PC-9 (cell line): ENCODE data around the gene STRIT1. TPM values are rescaled to one million over a fixed set of nuclear protein-coding genes. Genes with fewer than 3 reads are reported as not detected.

Source experiments
- BruUV-seq: library from RNA; stranded (reverse); fragments of 400-500 nt; replicated peaks from 2 replicates; lab custom pipeline; 2021; lab: Mats Ljungman, UMichigan
- CTCF ChIA-PET: fragments of 300-600 bp; sonication (Branson Sonifier 250); formaldehyde crosslinking; loops from one replicate; lab custom pipeline; 2022; ENCODE audit warnings: antibody characterized with exemption; lab: Charles Lee
- POLR2A ChIA-PET: fragments of 300-600 bp; sonication (Branson Sonifier 250); formaldehyde crosslinking; loops from one replicate; lab custom pipeline; 2022; ENCODE audit warnings: antibody characterized with exemption; ENCODE audit not compliant: unreplicated experiment; lab: Charles Lee
- DNase-seq, 2 experiments: peaks; one replicate each; pipeline versions ENCODE4 v3.0.0 to v3.0.0-alpha.2; 2015 to 2022; ENCODE audit warnings: mixed read lengths in 1 of 2
- H2AFZ ChIP-seq: fragments of 200-600 bp; sonication (generic); 2 replicates; pipeline ENCODE4 v1.8.1; 2017; ENCODE audit warnings: antibody characterized with exemption
- H3F3A ChIP-seq: fragments of 200-600 bp; sonication (generic); 2 replicates; pipeline ENCODE4 v1.8.1; 2017; ENCODE audit warnings: antibody characterized with exemption, mild to moderate bottlenecking, low read depth; ENCODE audit not compliant: insufficient read depth
- H3K27ac ChIP-seq: fragments of 200-600 bp; sonication (generic); 2 replicates; pipeline ENCODE4 v1.6.1; 2016; ENCODE audit warnings: mixed run types
- H3K27me3 ChIP-seq: fragments of 200-600 bp; sonication (generic); 2 replicates; pipeline ENCODE4 v1.6.1; 2016; ENCODE audit warnings: low read depth, mixed run types; ENCODE audit not compliant: insufficient read depth
- H3K36me3 ChIP-seq: fragments of 200-600 bp; sonication (generic); 2 replicates; pipeline ENCODE4 v1.6.1; 2016; ENCODE audit warnings: low read depth, mixed run types
- H3K4me1 ChIP-seq: fragments of 200-600 bp; sonication (generic); replicated peaks from 2 replicates; pipeline ENCODE4 v1.6.1; 2016; ENCODE audit warnings: mixed run types; ENCODE audit not compliant: insufficient read depth
- H3K4me2 ChIP-seq: fragments of 200-600 bp; sonication (generic); 2 replicates; pipeline ENCODE4 v1.6.1; 2017; ENCODE audit warnings: mixed run types
- H3K4me3 ChIP-seq: fragments of 200-600 bp; sonication (generic); 2 replicates; pipeline ENCODE4 v1.6.1; 2016; ENCODE audit warnings: mixed run types
- H3K79me2 ChIP-seq: fragments of 200-600 bp; sonication (generic); 2 replicates; pipeline ENCODE4 v1.6.1; 2017; ENCODE audit warnings: low read depth, mixed run types
- H3K9me2 ChIP-seq: fragments of 200-600 bp; sonication (generic); 2 replicates; pipeline ENCODE4 v1.8.1; 2017; ENCODE audit warnings: mild to moderate bottlenecking; ENCODE audit not compliant: insufficient read depth
- H3K9me3 ChIP-seq: fragments of 200-600 bp; sonication (generic); 2 replicates; pipeline ENCODE4 v1.8.1; 2016; ENCODE audit warnings: low read depth; ENCODE audit not compliant: insufficient read depth
- H4K20me1 ChIP-seq: fragments of 200-600 bp; sonication (generic); 2 replicates; pipeline ENCODE4 v1.8.1; 2017; ENCODE audit not compliant: insufficient read depth
- EZH2 ChIP-seq: fragments of 200-600 bp; sonication (generic); IDR thresholded peaks from 2 replicates; pipeline ENCODE4 v1.8.0; 2017; ENCODE audit warnings: antibody characterized with exemption, low read depth
- intact Hi-C: fragments of 100-400 bp; cut with micrococcal nuclease; formaldehyde crosslinking; loops from one replicate; pipeline ENCODE4 v1.10.0; 2022; ENCODE audit not compliant: unreplicated experiment
- total RNA-seq: library from RNA; stranded (reverse); gene quantifications from 2 replicates; pipeline ENCODE4 v1.2.3, GENCODE V29; 2021
- TF ChIP-seq, protein P1 (sequence below): fragments of 200-600 bp; sonication (generic); conservative IDR thresholded peaks from 2 replicates; pipeline ENCODE4 v1.6.1; 2017; ENCODE audit warnings: mixed run types, antibody characterized with exemption, mild to moderate bottlenecking, moderate library complexity

STRIT1 gene
- total RNA-seq, 1 experiment from 2014 or later, result not detected

DNA sequence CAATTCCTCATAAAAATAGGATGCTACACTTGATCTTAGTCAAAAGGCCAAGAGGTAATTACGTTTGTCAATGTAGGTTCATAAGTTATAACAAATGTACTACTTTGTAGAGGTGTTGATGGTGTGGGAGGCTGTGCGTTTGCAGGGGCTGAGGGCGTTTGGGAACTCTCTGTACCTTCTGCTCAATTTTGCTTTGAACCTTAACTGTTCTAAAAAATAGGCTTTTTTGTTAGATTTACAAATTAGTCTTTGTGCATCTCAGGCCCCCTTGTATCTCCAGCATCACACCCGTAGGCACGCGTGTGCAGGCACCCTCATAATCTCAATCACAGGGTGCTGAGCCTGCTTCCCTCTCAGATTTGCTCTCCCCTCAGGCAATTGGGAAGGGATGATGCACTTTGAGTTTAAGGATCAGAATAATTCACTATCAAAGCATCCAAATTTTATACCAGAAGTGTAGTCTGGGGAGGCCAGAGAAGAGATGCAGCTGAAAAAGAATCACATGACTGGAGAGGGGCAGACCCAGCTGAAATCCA lies 36.1 kb upstream of the STRIT1 start:
- H3F3A ChIP-seq, result no peaks in the 10 kb centered on the region
- no peaks in the 10 kb centered on the region for H3K36me3 ChIP-seq
- H3K27ac ChIP-seq, result no peak overlapping the region
- no peak for TF ChIP-seq EZH2
- TF ChIP-seq, protein P1, sequence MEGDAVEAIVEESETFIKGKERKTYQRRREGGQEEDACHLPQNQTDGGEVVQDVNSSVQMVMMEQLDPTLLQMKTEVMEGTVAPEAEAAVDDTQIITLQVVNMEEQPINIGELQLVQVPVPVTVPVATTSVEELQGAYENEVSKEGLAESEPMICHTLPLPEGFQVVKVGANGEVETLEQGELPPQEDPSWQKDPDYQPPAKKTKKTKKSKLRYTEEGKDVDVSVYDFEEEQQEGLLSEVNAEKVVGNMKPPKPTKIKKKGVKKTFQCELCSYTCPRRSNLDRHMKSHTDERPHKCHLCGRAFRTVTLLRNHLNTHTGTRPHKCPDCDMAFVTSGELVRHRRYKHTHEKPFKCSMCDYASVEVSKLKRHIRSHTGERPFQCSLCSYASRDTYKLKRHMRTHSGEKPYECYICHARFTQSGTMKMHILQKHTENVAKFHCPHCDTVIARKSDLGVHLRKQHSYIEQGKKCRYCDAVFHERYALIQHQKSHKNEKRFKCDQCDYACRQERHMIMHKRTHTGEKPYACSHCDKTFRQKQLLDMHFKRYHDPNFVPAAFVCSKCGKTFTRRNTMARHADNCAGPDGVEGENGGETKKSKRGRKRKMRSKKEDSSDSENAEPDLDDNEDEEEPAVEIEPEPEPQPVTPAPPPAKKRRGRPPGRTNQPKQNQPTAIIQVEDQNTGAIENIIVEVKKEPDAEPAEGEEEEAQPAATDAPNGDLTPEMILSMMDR, result no peak
- no peak for DNase-seq
- H3K79me2 ChIP-seq, result no peaks in the 10 kb centered on the region
- no peak overlapping the region for H3K4me2 ChIP-seq
- H3K4me1 ChIP-seq, result no peaks in the 10 kb centered on the region
- H2AFZ ChIP-seq, result no peak overlapping the region
- ChIA-PET POLR2A (no interaction called here), CTCF (no interaction called here)
- intact Hi-C loops, result loop anchor here (10.0 kb wide), 1 partner anchor 125 kb away; no protein-coding TSS in a partner anchor
- no TSS peak for BruUV-seq
- no peaks in the 10 kb centered on the region for H3K27me3 ChIP-seq
- H3K4me3 ChIP-seq, result no peak overlapping the region
- H3K9me2 ChIP-seq, result no peaks in the 10 kb centered on the region
- no peaks in the 10 kb centered on the region for H4K20me1 ChIP-seq
- H3K9me3 ChIP-seq, result no peaks in the 10 kb centered on the region

DNA sequence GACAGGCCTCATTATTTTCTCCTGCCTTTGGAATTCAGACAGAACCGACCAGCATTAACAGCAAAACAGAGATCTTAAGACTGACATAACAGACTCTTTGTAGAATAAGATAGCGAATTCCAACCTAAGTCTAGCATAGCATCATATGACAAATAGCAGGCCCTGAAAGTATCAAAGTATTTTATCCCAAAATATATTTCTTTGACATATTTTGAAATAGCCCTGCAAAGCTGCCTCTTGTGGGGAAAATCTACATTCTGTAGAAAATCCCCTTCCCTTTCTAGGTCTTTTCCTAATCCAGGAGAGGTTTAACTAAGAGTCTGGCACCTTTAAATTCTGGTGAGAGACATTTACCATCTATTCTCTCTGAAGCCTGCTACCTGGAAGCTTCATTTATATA lies 34.4 kb upstream of the STRIT1 start:
- no peaks in the 10 kb centered on the region for H3K36me3 ChIP-seq
- no peaks in the 10 kb centered on the region for H3K27me3 ChIP-seq
- no peak overlapping the region for H3K4me3 ChIP-seq
- no peaks in the 10 kb centered on the region for H3K79me2 ChIP-seq
- DNase-seq, result no peak
- TF ChIP-seq, protein P1, result no peak
- TF ChIP-seq EZH2, result no peak
- no peak overlapping the region for H3K4me2 ChIP-seq
- H3K27ac ChIP-seq, result no peak overlapping the region
- H3F3A ChIP-seq, result no peaks in the 10 kb centered on the region
- no peak overlapping the region for H2AFZ ChIP-seq
- intact Hi-C loops, result loop anchor here (10.0 kb wide), 1 partner anchor 123 kb away; no protein-coding TSS in a partner anchor
- no peaks in the 10 kb centered on the region for H4K20me1 ChIP-seq
- H3K4me1 ChIP-seq, result no peaks in the 10 kb centered on the region
- H3K9me2 ChIP-seq, result no peaks in the 10 kb centered on the region
- ChIA-PET CTCF (no interaction called here), POLR2A (no interaction called here)
- BruUV-seq, result no TSS peak
- no peaks in the 10 kb centered on the region for H3K9me3 ChIP-seq

DNA sequence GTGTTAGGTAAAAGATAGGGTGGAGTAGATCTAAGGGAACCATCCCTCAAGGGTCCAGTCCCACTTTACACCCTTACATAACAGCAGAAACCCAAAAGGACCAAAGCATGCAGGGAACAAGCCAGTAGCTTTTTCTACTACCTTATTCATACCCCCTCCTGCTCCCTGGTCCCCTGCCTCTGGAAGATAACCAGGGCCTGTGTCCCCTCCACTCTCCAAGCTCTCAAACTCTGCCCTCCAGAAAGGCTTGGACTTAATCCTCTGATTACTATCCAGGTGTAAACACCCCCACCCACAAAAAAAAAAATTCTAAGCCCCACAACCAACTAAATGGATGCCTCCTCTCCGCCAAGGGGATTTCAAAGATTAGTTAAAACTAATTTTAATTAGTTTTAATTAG lies 33.9 kb upstream of the STRIT1 start:
- Histone ChIP-seq H3K27me3 (no peaks in the 10 kb centered on the region), H3K4me3 (no peak overlapping the region), H3K4me2 (no peak overlapping the region), H4K20me1 (no peaks in the 10 kb centered on the region), H3K79me2 (no peaks in the 10 kb centered on the region), H3K4me1 (no peaks in the 10 kb centered on the region), H3K9me3 (no peaks in the 10 kb centered on the region), H3K9me2 (no peaks in the 10 kb centered on the region), H3K36me3 (no peaks in the 10 kb centered on the region), H3F3A (no peaks in the 10 kb centered on the region), H3K27ac (no peak overlapping the region), H2AFZ (no peak overlapping the region)
- no peak for TF ChIP-seq EZH2
- TF ChIP-seq, protein P1, result no peak
- ChIA-PET POLR2A (no interaction called here), CTCF (no interaction called here)
- BruUV-seq, result no TSS peak
- intact Hi-C loops, result loop anchor here (10.0 kb wide), 1 partner anchor 123 kb away; no protein-coding TSS in a partner anchor
- no peak for DNase-seq
